Right renal cortex interstitium (tissue), 3 donors: Measurements from ENCODE around the gene CNTFR. TPM values are rescaled to one million over a fixed set of nuclear protein-coding genes. Genes with fewer than 3 reads are reported as not detected.

ENCODE experiments used
- DNase-seq, 3 donors: peaks; one replicate each; pipeline ENCODE4 v3.0.0-alpha.2; 2013; ENCODE audit warnings: low read depth in 3 of 3, low spot score in 2 of 3
- polyA plus RNA-seq, 3 donors: library from polyadenylated mRNA; unstranded; fragments of 120-200 nt; gene quantifications; one replicate each; pipeline ENCODE4 v1.2.1, GENCODE V29; 2013; ENCODE audit not compliant: insufficient read length in 3 of 3

The CNTFR gene
- polyA plus RNA-seq, 3 donors = 34.5 to 36.0 (median 35.6) TPM

GRCh38 chr9:34591248-34591916, 1.9 kb upstream of the CNTFR start:
- no peak for DNase-seq

GRCh38 chr9:34590381-34591247, 1.1 kb upstream of the CNTFR start:
- DNase-seq = no peak

- no peak for DNase-seq
These were observed 571 bp downstream of the CNTFR start for GRCh38 chr9:34588671-34589635.

GRCh38 chr9:34587271-34587670, 2.3 kb downstream of the CNTFR start:
- no peak for DNase-seq

- DNase-seq = no peak
These were observed 3.4 kb downstream of the CNTFR start for GRCh38 chr9:34585946-34586669.

DNA sequence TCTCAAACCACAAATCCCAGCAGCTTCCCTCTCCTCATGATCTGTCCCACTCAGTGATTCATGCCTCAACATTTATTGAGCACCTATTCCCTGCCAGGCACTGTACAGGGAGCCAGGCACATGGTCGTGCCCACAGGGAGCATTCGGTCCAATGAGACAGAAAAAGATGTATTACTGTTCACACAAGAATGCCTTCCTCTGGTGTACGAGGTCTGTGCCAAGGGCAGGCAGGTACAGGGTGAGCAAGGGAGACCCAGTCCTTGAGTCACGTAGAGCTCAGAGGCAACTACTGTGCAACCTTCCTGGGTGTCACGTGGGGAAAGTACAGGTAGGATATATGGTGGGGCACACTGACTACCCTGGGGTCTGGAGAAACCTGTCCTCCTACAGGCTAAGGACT, 4.6 kb downstream of the CNTFR start:
- DNase-seq = no peak

DNA sequence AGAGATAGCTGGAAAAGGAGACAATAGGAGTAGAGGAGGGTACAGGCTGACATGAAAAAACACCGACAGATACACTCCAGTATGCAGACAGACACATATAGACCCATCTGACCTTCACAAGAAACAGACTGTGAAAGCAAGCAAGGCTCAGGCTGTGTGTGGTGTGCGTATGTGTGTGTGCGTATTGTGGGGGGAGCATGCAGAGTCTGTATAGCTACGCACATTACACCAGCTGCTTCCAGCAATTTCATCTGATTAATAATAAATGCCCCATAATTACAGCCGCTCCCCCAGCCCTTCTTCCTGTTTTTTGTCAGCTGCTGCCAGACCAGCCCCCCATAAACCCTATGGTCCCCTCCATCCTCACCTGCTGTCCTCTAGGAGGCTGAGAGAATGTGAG, 6.7 kb downstream of the CNTFR start:
- no peak for DNase-seq

GRCh38 chr9:34581318-34581717, 8.2 kb downstream of the CNTFR start:
- DNase-seq = no peak

DNA sequence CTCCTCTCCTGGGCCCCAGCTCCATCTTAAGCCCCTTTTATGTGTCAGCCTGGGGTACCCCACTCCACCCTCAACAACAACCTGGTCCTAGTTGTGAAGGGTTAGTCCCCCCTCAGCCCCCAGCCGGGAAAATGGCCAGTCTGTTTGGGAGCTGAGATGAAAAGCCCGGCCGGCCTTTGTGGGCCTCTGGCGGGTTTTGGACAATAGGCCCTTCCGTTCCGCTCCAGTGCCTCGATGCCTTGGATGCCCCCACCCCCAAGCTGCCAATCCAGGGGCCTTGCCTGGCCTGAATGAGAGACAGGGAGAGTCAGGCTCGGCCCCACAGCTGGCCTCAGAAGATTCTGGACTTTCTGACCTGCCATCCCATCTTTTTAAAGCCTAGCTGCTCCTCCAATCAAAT, 9.2 kb downstream of the CNTFR start:
- DNase-seq = no peak

DNA sequence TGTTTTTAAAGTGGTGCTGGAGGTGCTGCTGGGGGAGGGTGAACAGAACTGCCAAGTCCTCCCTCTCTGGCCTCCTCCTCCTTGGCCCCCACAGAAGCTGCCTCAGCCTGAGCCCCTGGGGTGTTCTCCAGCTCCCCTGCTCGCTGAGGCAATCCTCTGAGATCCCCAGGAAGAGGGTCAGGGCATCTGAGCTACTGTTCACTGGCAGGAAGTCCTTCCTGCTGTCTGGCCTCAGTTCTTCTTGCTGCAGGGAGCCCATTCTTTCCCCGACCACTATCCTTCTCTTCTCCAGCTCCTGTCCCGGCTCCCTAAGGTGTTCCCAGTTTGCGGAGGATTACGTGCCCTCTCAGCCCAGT, 9.7 kb downstream of the CNTFR start:
- no peak for DNase-seq

DNA sequence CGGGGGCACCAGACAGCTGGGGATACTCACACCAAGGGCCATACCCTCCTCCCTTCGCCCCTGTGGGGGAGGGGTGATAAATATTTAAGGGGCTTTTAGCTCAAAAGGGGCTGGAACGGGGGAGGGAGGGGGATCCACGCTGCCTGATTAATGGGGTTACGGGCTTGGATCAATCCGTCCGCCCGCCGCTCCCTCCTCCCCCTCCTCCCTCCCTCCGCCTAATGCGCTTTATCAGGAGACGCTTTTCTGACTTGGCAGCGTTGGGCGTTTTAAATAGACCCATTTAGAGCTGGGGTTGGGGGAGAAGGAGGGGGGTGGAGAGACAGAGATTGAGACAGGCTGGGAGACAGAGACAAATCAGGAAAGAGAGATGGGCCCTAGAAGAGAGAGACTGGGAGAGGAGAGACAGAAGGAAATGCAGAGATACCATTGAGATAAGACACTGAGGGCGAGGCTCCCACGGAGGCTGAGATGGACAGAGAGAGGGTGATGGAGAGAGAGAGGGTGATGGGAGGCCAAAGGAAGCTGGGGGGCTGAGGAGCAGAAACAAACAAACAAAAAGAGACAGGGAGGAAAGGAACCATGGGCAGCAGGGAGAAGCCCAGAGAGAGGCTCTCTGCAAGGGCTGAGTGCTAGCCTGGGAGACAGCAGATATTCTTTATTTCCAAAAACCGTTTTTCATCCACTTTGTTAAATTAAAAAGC, 10.3 kb downstream of the CNTFR start:
- DNase-seq = no peak

- no peak for DNase-seq
These were observed 11.1 kb downstream of the CNTFR start for GRCh38 chr9:34578241-34579103.

GRCh38 chr9:34577400-34578240, 11.9 kb downstream of the CNTFR start:
- no peak for DNase-seq

GRCh38 chr9:34576597-34577399, 12.7 kb downstream of the CNTFR start:
- no peak for DNase-seq

GRCh38 chr9:34575862-34576596, 13.5 kb downstream of the CNTFR start:
- no peak for DNase-seq

- no peak for DNase-seq
These were observed 14.3 kb downstream of the CNTFR start for GRCh38 chr9:34575241-34575640.
